Right lobe of liver (tissue), 6 donors: ENCODE results near the gene DNAJC15. TPM values are rescaled to one million over a fixed set of nuclear protein-coding genes. Genes with fewer than 3 reads are reported as not detected.
"Not testable (repeated sequence)": the region's sequence is repeated elsewhere in the genome, so short reads cannot be mapped to it uniquely, and the experiment has no call there.

Source experiments
- ATAC-seq, 4 donors: fragments of 200-7000 bp; cut with Tn5 transposase; one replicate each; pipeline ENCODE4 v1.9.1; 2020; ENCODE audit warnings: mild to moderate bottlenecking in 4 of 4, moderate library complexity in 4 of 4
- DNase-seq, 3 donors: peaks; one replicate each; pipeline ENCODE4 v3.0.0-alpha.2; 2020
- H3K27ac ChIP-seq, 3 donors: fragments of 200-600 bp; one replicate each; pipeline ENCODE4 v1.8.0; 2022
- H3K27me3 ChIP-seq, 2 donors: fragments of 200-600 bp; one replicate each; pipeline ENCODE4 v1.8.0; 2022
- H3K36me3 ChIP-seq, 4 donors: fragments of 200-600 bp; sonication (generic) in 1 of 4; one replicate each; pipeline versions ENCODE4 v1.5.1 to v1.8.0; 2017 to 2022; ENCODE audit warnings: control low read depth in 1 of 4
- H3K4me1 ChIP-seq, 4 donors: fragments of 200-600 bp; sonication (generic) in 1 of 4; one replicate each; pipeline versions ENCODE4 v1.5.1 to v1.8.0; 2017 to 2022; ENCODE audit warnings: control low read depth in 1 of 4
- H3K4me3 ChIP-seq, 3 donors: fragments of 200-600 bp; one replicate each; pipeline ENCODE4 v1.8.0; 2022
- H3K9me3 ChIP-seq, 4 donors: fragments of 200-600 bp; sonication (generic) in 1 of 4; one replicate each; pipeline versions ENCODE4 v1.5.1 to v1.8.0; 2017 to 2022; ENCODE audit warnings: control low read depth in 1 of 4
- POLR2A ChIP-seq: fragments of 450-650 bp; IDR thresholded peaks from one replicate; pipeline ENCODE4 v1.6.1; 2017; ENCODE audit warnings: antibody characterized with exemption, mild to moderate bottlenecking
- WGBS: methylation state at CpG from one replicate; pipeline ENCODE4 v1.1.6; 2018; ENCODE audit warnings: low coverage, low lambda C conversion rate; ENCODE audit not compliant: insufficient coverage; ENCODE audit errors: missing lambda C conversion rate; 5-methylcytosine and 5-hydroxymethylcytosine counted together
- intact Hi-C, 2 donors: fragments of 100-400 bp; cut with DNase I; formaldehyde crosslinking; loops; one replicate each; pipeline versions ENCODE4 v1.11.2 to v1.14.1; 2022
- total RNA-seq, 6 experiments: library from RNA; depleted of rRNA in 2 of 6; stranded (reverse); fragments of >200 nt in 2 of 6; fragmentation: NEBNext Ultra II Directional in 3 of 6; extraction: Animal tissue kit (Norgen Biotek cat#: 25700) in 3 of 6; gene quantifications; one replicate each; pipeline versions ENCODE4 v1.1.0 to v1.2.4, GENCODE V29; 2016 to 2023
- TF ChIP-seq, protein P1 (sequence below), 4 donors: fragments of 200-600 bp in 3 of 4; fragments of 450-650 bp in 1 of 4; IDR thresholded peaks; one replicate each; pipeline versions ENCODE4 v1.5.1 to v1.8.0; 2016 to 2022; ENCODE audit warnings: antibody characterized with exemption in 4 of 4, mild to moderate bottlenecking in 2 of 4
- donor health status: DM: no; HTN: yes; CAD: no.
- donor health status: DM: no; HTN: no; CAD: no.
- donor health status: DM: no; HTN: no; CAD: no.
- donor health status: DM: no; HTN: yes; CAD: no.
- donor health status: DM: no; HTN: yes; CAD: no.

Gene DNAJC15
- total RNA-seq, 6 experiments from 2014 or later: 4.1 to 9.4 (median 6.9) TPM

DNA sequence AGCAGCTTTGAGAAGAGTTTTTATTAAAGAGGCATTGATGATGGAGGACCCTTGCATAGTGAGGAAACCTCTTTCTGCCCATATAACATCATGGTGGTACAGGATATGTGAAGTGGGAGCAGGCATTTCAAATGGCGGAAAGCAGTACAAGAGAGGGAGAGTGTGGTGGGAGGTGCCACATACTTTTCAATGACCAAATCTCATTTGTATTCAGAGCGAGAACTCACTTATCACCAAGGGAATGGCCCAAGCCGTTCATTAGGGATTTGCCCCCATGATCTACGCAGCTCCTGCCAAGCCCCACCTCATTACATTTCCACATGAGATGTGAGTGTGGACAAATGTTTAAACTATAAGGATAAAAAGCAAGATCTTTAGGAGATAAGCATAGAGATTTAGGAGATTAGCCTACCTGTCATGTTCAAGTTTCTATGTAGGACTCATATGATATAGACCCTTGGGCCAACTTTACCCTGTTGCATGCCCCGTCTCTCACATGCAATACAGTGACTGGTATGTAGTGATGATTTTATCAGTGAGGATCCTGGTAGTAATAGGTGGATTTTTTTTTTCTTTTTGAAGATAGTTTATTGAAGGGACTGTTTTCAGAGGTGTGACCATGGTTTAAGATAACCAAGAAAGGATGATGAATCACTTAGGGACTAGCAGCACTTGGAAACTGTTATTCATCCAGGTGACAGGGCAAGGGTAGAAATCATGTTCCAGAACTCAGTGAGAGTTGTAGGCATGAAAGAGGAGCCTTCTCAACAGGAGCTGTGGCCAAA lies 38.3 kb downstream of the DNAJC15 start:
- no peaks in the 10 kb centered on the region for H3K27me3 ChIP-seq
- WGBS: 87% methylated on average over 5 of the region's 5 CpGs
- intact Hi-C loops: no loop called here
- DNase-seq (no peak), ATAC-seq (no peak)
- no peaks in the 10 kb centered on the region for H3K9me3 ChIP-seq
- TF ChIP-seq, protein P1, sequence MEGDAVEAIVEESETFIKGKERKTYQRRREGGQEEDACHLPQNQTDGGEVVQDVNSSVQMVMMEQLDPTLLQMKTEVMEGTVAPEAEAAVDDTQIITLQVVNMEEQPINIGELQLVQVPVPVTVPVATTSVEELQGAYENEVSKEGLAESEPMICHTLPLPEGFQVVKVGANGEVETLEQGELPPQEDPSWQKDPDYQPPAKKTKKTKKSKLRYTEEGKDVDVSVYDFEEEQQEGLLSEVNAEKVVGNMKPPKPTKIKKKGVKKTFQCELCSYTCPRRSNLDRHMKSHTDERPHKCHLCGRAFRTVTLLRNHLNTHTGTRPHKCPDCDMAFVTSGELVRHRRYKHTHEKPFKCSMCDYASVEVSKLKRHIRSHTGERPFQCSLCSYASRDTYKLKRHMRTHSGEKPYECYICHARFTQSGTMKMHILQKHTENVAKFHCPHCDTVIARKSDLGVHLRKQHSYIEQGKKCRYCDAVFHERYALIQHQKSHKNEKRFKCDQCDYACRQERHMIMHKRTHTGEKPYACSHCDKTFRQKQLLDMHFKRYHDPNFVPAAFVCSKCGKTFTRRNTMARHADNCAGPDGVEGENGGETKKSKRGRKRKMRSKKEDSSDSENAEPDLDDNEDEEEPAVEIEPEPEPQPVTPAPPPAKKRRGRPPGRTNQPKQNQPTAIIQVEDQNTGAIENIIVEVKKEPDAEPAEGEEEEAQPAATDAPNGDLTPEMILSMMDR (IDR thresholded peaks at IDR 0.05): no peak
- no peak for TF ChIP-seq POLR2A
- no peaks in the 10 kb centered on the region for H3K36me3 ChIP-seq
- H3K4me1 ChIP-seq: no peaks in the 10 kb centered on the region
- no peak overlapping the region for H3K27ac ChIP-seq
- no peak overlapping the region for H3K4me3 ChIP-seq

DNA sequence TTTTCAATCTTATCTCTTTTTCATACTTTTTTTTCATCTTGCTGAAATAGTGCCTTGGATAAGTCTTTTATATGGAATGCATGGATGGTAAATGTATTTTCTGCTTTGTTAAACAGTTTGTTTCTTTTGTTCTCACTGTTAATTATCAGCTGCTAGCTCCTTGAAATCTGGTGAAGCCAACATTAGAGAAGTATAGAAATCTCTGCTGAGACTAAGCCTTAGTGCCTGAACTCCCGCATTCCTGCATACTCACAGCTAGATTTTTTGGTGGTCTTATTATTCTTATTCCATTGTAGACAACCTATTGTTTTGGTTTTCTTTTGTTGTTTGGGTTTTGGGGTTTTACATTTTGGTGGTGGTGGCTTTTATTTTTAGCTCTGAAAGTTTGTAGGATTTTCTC lies 48.4 kb downstream of the DNAJC15 start:
- TF ChIP-seq, protein P1 (IDR thresholded peaks at IDR 0.05): no peak
- TF ChIP-seq POLR2A: no peak
- no peaks in the 10 kb centered on the region for H3K9me3 ChIP-seq
- 100% methylated on average over 1 of the region's 1 CpG for WGBS
- no peak for DNase-seq
- H3K4me1 ChIP-seq: peaks cover 0 to 4% (median 0%) of the 10 kb centered on the region in 4 donors
- no peak overlapping the region for H3K4me3 ChIP-seq
- intact Hi-C loops: no loop called here
- no peak for ATAC-seq
- H3K27ac ChIP-seq: no peak overlapping the region
- no peaks in the 10 kb centered on the region for H3K27me3 ChIP-seq
- H3K36me3 ChIP-seq: peaks cover 0 to 11% (median 0%) of the 10 kb centered on the region in 4 donors

DNA sequence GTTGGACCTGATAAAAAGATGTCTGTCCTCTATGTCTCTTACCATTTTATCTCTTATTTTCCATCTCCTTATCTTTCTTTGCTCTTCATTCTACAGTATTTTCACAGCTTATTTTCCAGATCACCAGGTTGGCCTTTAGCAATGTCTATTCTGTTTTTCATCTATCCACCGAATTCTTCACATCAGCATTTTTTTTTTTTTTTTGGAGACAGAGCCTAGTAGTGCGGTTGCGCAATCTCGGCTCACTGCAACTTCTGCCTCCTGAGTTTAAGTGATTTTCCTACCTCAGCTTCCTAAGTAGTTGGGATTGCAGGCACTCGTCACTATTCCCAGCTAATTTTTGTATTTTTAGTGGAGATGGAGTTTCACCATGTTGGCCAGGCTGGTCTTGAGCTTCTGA lies 49.0 kb downstream of the DNAJC15 start:
- ATAC-seq: peak in 3 of 4 donors; percentile 31 to 79 (median 57)
- intact Hi-C loops: no loop called here

DNA sequence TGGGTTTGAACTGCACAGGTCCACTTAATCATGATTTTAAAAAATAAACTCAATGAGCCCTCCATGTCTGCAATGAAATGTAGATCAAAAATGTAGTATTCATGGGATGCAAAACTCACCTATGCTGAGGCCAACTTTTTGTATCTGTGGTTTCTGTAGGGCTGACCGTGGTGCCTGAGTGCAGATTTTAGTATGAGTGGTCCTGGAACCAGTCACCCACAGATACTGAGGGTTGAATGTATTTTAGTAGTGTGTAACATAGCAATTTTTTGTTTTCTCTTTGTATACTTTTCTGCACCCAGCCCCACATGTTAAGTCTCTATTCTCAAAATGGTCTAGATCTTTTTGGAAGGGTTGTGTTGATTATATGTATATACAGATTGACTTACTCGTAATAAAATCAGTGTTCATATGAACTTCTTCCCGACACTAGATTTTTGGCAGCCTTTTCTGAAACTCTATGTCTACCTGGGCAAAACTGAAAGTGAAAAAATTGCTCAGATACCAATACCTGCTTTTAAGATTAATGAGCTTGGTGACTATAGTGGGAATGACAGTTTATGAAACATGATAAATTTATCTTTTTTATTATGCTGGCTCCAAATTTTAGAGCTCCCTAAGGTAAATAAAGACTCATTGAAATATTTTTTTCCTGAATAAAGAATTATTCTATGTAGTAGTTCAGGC lies 51.6 kb downstream of the DNAJC15 start:
- peak overlapping the region in 2 of 3 donors; percentile 11 to 87 for H3K27ac ChIP-seq
- ATAC-seq (peak; percentile 66 to 90 (median 80)), DNase-seq (no peak)
- H3K4me3 ChIP-seq: peak overlapping the region in 1 of 3 donors; percentile 9
- intact Hi-C loops: no loop called here
- TF ChIP-seq POLR2A: no peak
- TF ChIP-seq, protein P1 (IDR thresholded peaks at IDR 0.05): no peak
- no peaks in the 10 kb centered on the region for H3K9me3 ChIP-seq
- H3K27me3 ChIP-seq: no peaks in the 10 kb centered on the region
- H3K36me3 ChIP-seq: no peaks in the 10 kb centered on the region
- H3K4me1 ChIP-seq: peaks cover 0 to 4% (median 0%) of the 10 kb centered on the region in 4 donors
- 40% methylated on average over 3 of the region's 3 CpGs for WGBS

More for the DNA sequence above, 49.0 kb downstream of the DNAJC15 start:
- Histone ChIP-seq H3K9me3 (no peaks in the 10 kb centered on the region), H3K36me3 (peaks cover 0 to 11% (median 0%) of the 10 kb centered on the region in 4 donors), H3K4me3 (no peak overlapping the region), H3K27me3 (no peaks in the 10 kb centered on the region), H3K27ac (no peak overlapping the region), H3K4me1 (peaks cover 0 to 4% (median 0%) of the 10 kb centered on the region in 4 donors)
- peak; percentile 45 to 65 (median 61) for DNase-seq
- no peak for TF ChIP-seq POLR2A
- TF ChIP-seq, protein P1 (IDR thresholded peaks at IDR 0.05): no peak
- WGBS: 43% methylated on average over 4 of the region's 5 CpGs

DNA sequence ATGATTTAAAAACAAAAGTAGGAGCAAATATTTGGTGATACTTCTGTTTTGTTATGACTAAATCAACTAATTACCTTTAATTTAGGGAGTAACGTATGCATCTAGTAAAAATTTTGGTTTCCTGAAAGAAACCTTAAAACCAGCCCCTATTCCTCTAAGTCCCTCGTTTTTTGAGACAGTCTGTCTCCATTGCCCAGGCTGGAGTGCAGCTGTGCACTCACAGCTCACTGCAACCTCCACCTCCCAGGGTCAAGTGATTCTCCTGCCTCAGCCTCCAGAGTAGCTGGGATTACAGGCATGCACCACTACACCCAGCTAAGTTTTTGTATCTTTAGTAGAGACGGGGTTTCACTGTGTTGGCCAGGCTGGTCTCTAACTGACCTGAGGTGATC lies 52.1 kb downstream of the DNAJC15 start:
- DNase-seq, H3K27me3 ChIP-seq, H3K36me3 ChIP-seq, H3K4me1 ChIP-seq, intact Hi-C loops, H3K9me3 ChIP-seq: not testable (repeated sequence)
- ATAC-seq: peak in 3 of 4 donors; percentile 42 to 51 (median 49)
- 35% methylated on average over 2 of the region's 3 CpGs for WGBS
- H3K27ac ChIP-seq: peak overlapping the region in 1 of 3 donors; percentile 87
- peak overlapping the region in 1 of 3 donors; percentile 9 for H3K4me3 ChIP-seq
